HG03103 (cell line): Measurements from ENCODE around the gene SLC23A2.
"Not testable (repeated sequence)": the region's sequence is repeated elsewhere in the genome, so short reads cannot be mapped to it uniquely, and the experiment has no call there.

Experiments used
- ATAC-seq: cut with Tn5 transposase; IDR thresholded peaks from one replicate; pipeline ENCODE4 v1.9.1; 2021; ENCODE audit warnings: low read depth; ENCODE audit not compliant: unreplicated experiment

The SLC23A2 gene

DNA sequence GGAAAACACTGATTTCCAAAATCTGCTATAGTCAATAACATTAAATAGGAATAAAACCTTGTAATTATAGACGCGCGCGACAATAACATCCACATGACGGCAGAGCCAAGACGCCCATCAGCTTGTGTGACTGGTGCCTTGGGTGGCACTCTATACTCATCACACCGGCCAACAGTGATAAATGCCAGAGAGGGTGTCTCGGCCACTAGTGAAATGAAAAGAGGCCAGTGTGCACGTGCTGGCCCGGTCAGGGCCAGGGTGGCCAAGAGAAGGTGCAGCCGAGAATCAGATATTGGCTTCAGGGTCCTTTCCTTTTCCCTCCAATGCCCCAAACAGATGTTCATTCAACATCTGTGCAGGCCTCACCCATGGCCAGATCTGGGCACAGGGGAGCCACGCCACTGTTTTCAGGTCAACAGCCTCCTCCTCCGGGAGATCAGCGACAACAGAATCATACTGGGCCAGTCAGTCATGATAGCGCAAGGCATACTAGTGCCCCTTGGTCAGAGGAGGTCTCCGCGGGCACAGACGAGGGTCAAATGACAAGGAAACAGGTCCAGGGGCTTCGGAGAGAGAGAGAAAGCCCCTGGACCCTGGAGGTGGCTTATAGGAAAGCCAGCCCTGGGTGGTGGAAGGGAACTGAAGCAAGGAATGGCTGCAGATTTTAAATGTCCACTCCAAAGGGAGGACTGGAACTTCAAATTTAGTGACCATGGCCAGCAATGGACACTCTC, 145.1 kb downstream of the SLC23A2 start:
- ATAC-seq, result no peak

DNA sequence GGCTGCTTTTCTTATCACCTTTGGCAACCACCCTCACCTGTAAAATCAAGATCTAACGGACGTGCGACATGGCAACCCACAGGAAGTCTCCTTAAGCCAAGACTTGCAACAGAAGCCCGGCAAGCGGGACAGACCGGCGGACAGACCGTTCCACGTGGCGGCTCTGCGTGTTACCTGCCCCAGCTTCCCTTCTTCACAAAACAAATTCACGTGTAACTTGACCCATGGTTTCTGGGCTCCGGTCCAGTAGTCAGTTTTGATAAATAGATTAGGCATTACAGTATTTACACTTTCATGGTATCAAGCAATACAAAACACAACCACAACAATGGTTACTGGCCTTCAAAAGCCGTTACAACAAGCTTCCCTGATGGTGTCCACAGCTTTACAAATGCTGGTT, 145.8 kb downstream of the SLC23A2 start:
- ATAC-seq, result no peak

DNA sequence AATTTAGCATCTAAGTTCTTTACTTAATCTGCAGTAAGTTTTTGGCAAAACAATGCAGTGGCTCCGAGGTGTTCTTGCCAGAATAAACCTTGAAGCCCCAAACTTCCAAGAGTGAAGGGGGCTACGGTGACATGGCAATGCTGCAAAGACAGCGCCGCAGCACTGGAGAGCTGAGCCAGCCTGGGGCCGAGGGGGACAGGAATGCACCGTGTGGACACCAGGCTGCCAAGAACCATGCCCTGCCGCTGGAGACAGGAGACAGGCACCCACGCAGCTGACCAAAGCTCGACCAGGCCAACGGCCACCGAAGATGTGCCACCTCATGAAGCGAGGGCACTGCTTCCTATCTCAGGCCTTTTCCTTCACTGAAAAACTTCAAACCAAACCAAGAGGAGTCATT, 146.2 kb downstream of the SLC23A2 start:
- no peak for ATAC-seq

DNA sequence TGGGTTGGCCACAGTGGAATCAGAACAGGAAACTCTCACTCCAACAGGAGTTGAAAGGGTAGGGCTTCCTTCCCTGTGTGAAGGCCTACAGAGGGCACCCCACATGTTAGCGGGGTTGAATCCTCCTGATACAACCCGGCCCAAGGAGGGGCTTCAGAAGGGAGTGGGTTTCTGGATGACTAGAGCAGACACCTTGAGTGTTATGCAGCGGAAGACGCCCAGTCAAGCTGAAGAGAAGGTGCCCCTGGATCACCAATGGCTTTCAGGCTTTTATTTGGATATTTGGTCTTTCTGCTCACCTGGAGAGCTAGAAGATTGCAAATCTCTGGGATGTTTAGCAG, 146.8 kb downstream of the SLC23A2 start:
- no peak for ATAC-seq

DNA sequence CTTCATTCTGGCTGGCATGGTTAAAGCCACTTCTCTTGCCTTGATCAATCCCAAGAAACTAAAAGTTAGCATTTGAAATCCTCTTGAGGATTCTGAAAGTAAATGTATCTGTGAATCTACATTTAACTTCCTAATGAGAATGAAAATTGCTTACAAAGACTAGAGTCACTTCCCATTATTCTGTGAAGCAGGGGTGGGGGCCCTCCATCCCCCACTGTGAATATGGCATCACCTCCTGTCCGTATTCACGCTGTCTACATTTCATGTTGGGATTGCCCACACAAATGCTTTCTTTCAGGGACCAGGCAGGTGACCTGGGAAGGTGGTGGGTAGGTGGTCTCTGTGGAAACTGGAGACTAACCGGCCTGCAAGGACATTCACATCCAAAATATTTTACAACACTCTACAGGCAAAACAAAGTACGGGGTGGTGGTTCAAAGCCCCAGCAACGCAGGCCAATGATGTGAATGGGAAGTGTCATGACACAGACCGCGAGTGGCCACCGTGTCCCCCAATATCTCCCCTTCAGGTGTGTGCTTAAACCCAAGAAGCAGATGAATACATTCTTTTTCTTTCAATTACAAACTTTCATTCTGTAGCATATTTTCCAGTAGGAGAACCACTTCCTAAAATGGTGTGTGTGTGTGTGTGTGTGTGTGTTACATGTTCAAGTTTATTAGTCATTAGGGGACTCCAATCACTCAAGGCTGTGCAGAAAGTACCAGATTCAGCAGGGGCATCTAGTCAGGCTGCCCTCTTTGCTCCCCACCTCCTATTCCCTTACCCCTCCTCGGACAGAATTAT, 147.4 kb downstream of the SLC23A2 start:
- ATAC-seq, result no peak

DNA sequence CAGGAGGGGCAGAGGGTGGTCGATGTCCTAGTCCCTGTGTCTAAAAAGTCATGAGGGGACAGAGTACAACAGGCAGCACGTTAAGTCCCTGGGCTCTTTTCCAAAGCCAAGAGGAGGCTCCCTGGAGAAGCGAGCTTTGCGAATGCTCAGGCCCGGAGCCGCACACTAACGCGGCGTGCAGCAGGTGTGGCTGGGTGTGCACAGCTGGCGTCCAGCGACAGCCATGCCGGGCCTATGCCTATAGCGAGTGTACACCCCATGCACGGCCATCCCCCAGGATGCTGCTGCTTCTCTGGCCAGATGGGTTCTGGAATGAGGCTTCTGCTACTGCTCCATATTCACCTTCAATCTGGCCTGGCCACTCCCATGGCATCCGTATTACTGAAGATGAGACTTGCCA, 148.3 kb downstream of the SLC23A2 start:
- no peak for ATAC-seq

DNA sequence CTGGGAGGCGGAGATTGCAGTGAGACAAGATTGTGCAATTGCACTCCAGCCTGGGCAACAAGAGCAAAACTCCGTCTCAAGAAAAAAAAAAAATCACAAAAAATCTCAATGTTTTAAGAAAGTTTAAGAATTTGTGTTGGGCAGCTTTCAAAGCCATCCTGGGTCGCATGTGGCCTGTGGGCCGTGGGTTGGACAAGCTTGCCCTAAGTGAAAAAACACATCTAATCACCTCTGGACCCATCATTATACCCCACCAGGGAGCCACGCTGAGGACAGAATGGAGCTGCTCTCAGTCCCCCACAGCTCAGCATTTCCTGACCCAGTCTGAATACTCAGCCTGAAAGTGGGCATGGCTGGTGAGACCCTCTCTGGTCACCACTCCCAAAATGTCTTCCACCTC, 150.3 kb downstream of the SLC23A2 start:
- ATAC-seq, result no peak

DNA sequence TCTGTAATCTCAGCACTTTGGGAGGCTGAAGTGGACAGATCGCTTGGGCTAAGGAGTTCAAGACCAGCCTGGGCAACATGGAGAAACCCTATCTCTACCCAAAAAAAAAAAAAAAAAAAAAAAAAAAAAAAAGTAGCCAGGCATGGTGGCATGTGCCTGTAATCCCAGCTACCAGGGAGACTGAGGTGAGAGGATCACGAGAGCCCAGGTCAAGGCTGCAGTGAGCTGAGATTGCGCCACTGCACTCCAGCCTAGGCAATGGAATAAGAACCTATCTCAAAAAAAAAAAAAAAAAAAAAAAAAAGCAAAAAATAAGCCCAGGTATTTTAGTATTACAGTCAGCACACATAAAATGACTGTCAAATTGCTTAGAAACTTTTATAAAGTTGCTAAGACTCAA, 152.5 kb downstream of the SLC23A2 start:
- not testable (repeated sequence) for ATAC-seq

DNA sequence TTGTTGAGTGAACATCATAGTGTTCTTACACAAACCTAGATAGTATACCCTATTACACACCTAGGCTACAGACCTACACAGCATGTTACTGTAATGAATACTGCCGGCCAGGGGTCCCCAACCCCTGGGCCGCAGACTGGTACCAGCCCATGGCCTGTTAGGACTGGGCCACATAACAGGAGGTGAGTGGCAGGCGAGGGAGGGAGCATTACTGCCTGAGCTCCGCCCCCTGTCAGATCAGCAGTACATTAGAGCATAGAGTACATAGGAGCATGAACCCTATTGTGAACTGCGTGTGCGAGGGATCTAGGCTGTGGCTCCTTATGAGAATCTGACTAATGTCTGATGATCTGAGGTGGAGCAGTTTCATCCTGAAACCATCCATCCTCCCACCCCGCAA, 153.3 kb downstream of the SLC23A2 start:
- ATAC-seq, result no peak

DNA sequence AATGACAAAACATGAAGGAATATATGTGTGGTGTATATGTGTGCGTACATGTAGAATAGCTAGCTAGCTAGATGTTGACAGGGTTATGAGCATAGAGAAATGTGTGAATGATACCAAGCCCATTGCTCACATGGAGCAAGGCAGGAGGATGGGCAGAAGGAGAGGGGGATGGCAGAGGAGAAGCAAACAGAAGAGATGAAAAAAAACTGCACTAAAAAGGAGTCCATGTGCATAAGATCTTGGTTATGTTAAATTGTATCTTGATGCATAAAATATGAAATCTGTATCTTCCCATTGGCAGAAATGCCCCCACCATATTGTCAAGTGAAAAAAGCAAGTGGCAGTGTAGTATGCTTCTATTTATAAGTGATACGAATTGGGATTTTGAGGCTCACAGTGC, 154.5 kb downstream of the SLC23A2 start:
- ATAC-seq, result no peak

DNA sequence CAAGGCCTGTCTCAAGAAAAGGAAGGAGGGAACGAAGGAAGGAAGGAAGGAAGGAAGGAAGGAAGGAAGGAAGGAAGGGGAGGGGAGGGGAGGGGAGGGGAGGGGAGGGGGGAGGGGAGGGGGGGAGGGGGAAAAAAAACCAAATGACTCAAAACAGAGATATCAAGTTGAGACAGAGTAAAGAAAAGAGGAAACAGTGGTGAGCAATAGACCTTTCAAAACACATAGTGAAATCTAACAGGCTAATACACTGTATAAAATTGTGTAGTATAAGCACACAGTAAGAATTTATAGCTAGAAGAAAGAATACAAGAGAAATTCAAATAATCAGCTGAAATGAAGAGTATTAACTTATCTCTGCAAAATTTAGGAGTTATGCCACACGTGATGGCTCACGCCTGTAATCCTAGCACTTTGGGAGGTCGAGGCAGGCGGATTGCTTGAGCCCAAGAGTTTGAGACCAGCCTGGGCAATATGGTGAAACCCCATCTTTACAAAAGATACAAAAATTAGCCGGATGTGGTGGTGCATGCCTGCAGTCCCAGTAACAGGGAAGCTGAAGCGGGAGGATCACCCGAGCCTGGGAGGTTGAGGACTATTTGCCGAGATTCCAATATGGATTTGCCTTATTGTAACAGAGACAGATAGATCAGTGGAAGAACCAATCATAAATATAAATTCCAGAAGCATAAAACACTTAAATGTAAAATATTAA, 156.4 kb downstream of the SLC23A2 start:
- no peak for ATAC-seq

DNA sequence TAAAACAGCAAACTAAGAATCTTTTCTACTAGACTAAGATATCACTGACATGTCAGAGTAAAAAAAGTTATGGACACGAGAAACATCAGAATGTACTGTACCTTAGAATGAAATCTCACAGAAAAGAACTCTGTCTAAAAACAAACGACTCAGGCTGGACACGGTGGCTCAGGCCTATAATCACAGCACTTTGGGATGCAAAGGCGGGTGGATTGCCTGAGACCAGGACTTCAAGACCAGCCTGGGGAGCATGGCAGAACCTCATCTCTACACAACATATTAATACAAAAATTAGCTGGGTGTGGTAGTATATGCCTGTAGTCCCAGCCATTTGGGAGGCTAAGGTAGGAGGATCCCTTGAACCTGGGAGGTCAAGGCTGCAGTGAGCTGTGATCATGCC, 157.0 kb downstream of the SLC23A2 start:
- no peak for ATAC-seq

DNA sequence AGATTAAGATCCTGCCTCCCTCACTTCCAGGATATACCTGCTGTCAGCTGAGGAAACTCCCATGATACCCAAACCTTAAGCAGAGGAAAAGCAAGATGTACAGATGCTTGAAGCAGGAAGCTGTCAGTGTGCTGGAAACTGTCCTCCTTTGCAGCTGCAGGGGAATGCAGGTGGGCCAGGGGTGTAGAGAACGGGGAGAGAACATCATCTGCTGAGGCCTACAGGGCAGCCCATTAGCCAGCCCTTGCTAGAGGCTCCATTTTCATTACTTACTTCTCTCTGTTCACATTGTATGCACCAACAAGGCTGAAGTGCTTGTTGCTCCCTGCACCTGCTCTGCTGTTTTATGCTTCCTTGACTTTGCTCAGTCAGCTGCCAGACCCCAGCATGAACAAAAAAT, 160.5 kb downstream of the SLC23A2 start:
- no peak for ATAC-seq

DNA sequence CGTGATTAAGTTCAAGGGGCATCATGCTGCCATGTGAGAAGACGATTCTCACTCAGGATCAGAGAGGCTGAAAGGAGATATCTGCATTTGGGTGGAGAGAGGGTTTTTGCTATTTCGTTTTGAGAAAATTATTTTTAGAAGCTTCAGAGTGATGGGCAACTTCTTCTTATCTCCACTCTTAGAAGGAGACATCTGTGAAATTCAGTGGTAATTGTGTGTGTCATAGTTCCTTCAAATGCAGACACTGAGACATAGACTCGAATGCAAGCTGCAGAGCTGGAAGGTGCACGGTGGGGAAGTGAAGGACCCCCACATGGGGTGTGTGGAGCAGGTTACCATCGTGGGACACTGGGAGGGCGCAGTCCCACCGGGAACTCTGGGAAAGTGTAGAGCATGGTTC, 162.8 kb downstream of the SLC23A2 start:
- no peak for ATAC-seq

DNA sequence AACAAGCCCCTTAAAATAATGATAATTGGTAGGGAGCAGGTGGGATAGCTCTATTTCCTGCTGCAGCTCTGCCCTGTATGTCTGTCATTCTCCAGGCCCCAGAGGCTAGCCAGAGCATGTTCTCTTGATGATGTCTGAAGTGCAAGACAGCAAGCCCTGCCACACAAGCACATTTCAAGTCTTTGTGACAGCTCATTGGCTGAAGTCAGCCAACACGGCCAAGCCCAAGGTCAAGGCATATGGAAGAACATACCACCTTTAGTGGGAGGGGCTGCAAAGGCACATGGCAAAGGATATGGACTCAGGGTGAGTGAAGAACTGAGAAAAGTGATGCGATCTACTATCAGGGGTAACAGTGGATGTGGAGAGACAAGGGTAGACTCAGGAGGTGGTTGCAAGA, 163.6 kb downstream of the SLC23A2 start:
- no peak for ATAC-seq

DNA sequence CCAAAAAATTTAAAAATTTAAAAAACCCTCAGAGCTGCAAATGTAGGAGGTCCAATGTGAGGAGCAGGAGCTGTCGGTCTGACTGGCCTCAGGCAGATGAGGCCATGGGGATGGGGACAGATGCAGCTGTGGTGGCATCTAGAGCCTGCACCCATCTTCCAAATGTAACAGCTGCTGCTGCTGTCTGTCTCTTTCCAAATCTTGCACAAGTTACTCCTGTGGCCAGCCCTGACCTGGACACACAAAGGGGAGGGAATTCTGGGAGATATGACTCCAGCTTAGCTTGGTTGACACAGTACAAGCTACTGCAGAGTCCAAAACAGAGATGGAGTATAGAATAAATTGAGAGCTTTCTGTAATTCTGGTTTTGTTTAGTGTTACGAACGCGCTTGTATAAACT, 164.4 kb downstream of the SLC23A2 start:
- ATAC-seq, result no peak

DNA sequence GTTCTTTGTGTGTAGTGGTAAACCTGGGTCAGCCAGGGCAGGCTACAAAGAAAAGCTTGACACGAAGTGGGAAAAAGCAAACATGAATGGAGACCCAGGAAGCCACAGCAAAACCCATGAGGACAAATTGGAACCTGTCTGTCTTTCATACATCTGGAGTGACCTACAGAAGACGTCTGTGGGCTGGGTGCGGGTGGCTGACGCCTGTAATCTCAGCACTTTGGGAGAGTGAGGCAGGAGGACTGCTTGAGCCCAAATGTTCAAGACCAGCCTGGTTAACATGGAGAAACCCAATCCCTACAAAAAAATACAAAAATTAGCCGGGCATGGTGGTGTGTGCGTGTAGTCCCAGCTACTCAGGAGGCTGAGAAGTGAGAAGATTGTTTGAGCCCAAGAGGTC, 164.8 kb downstream of the SLC23A2 start:
- no peak for ATAC-seq

DNA sequence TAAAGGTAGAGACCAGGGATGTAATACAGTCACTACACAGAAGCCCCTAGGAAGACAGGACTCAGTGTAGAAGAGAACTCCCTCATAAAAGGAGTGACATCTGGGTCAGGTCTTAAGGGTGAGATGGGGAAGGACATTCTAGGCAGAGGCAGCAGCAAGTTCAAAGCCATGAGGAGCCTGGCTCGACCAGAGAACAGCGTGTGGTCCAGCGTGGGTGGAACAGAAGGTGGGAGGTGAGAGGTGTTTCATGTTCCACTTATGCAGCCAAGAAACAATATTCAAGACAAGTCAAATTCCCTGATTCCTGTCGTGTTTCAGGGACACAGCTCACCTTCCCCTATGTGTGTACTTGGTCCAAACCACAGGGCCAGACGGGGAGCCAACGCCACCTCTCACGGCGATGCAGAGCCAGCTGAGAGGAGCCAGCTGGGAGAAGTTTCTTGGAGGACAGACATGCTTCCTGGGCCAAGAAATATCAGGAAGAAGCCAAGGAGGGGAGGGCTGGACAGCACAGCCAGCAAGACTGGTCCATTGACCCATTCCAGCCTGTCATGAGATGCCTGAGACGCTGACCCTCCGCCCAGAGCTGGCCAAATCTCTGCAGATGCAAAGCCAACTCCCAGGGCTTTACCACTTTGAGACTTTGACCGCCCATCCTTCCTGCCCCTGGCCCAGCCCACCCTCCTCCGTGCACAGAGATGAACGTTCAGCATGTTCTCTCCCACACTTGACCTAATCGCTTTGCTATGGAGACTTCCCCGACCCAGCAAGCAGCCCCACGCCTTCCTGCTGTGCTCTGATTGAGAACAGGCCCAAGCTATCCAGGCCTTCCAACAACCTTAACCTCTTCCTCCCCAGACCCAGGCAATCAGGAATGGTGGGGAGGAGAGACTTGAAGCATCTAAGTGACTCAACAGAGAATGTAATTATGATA, 165.8 kb downstream of the SLC23A2 start:
- ATAC-seq, result no peak

DNA sequence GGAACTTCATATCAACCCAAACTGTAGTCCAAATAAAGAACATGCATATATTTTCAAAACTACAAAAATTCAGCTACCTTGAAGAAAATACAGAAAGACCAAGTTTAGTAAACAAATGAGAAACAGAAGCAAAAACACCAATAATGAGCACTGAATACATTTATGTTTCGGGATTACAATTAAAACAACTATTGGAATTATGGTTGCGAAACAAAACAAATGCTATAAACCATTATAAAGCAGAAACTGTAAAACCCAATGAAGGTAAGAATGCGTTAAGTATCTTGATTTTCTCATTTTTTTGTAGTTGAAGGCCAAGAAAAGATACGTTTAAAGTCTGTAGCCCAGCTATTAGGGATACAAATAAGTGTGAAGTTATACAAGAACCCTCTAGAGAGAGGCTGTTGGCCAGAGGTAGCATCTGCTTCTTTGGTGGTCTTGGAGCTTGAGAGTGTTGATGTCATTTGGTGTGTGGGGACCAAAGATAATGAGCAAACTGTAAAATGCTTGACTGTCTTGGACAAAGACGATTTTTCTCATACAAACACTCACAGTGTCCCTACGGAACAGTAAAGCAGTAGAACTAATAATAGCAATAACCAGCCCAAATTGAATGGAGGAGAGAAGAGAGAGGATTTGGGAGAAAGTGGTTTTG, 168.1 kb downstream of the SLC23A2 start:
- ATAC-seq, result no peak

DNA sequence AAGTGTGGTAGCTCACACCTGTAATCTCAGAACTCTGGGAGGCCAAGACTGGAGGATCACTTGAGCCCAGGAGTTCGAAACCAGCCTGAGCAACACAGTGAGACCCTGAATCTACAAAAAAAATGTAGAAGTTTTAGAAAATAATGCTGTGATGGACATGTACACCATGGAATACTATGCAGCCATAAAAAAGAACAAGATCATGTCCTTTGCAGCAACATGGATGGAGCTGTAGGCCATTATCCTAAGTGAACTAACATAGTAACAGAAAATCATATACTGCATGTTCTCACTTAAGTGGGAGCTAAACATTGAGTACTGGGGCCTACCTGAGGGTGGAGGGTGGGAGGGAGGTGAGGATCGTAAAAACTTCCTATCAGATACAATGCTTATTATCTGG, 168.8 kb downstream of the SLC23A2 start:
- no peak for ATAC-seq
